GM12878 (cell line): ENCODE measurements around the gene RFXANK. TPM values are rescaled to one million over a fixed set of nuclear protein-coding genes. Genes with fewer than 3 reads are reported as not detected.

Experiments
- ATAC-seq: fragments of 200-7000 bp; cut with Tn5 transposase; 3 replicates; pipeline ENCODE4 v1.9.1; 2020; ENCODE audit warnings: mild to moderate bottlenecking, moderate library complexity
- BruUV-seq: library from RNA; stranded (reverse); fragments of 400-500 nt; replicated peaks from 2 replicates; lab custom pipeline; 2021; lab: Mats Ljungman, UMichigan
- CTCF ChIA-PET: fragments of 300-600 bp; sonication (Branson Sonifier 250); formaldehyde crosslinking; extraction: SDS; loops from one replicate; lab custom pipeline; 2021; ENCODE audit warnings: inconsistent platforms; lab: Yijun Ruan, JAX
- POLR2A ChIA-PET: fragments of 350-600 bp; formaldehyde crosslinking; extraction: SDS; loops from one replicate; lab custom pipeline; 2021; ENCODE audit warnings: inconsistent platforms; lab: Charles Lee
- RAD21 ChIA-PET: fragments of 300-600 bp; sonication (Branson Sonifier 250); formaldehyde crosslinking; loops from one replicate; lab custom pipeline; 2023; ENCODE audit warnings: antibody characterized with exemption; ENCODE audit not compliant: unreplicated experiment; lab: Charles Lee
- SMC1A ChIA-PET: fragments of 300-600 bp; sonication (Branson Sonifier 250); formaldehyde crosslinking; loops from one replicate; lab custom pipeline; 2023; ENCODE audit not compliant: unreplicated experiment, uncharacterized antibody; lab: Charles Lee
- DNase-seq: peaks from one replicate; pipeline ENCODE4 v3.0.0-alpha.2; 2011; ENCODE audit warnings: low read depth, low spot score
- FAIRE-seq: peaks from 3 replicates; lab custom pipeline; 2011; peaks lifted over from hg19 to GRCh38; lab: Jason Lieb, UNC
- H2AFZ ChIP-seq: 2 replicates; pipeline ENCODE4 v1.6.0; 2011; ENCODE audit warnings: low read depth, low read length, control low read depth; ENCODE audit not compliant: control insufficient read depth
- H3K27ac ChIP-seq: 2 replicates; pipeline ENCODE4 v1.5.1; 2011; ENCODE audit warnings: control low read depth; ENCODE audit not compliant: control insufficient read depth, insufficient read depth
- H3K27me3 ChIP-seq, 2 experiments: replicated peaks in 1 of 2; 2 replicates each; pipeline versions ENCODE4 v1.6.0 to v1.6.1; 2011; ENCODE audit warnings: low read length in 1 of 2; ENCODE audit not compliant: control insufficient read depth in 2 of 2, insufficient read depth in 2 of 2
- H3K36me3 ChIP-seq, 2 experiments: 2 replicates each; pipeline ENCODE4 v1.5.1; 2011; ENCODE audit warnings: low read length in 1 of 2; ENCODE audit not compliant: control insufficient read depth in 2 of 2, insufficient read depth in 2 of 2
- H3K4me1 ChIP-seq: 2 replicates; pipeline ENCODE4 v1.6.1; 2011; ENCODE audit warnings: mild to moderate bottlenecking, low read length, moderate library complexity, mixed read lengths; ENCODE audit not compliant: control insufficient read depth, insufficient read depth
- H3K4me2 ChIP-seq: 2 replicates; pipeline ENCODE4 v1.6.0; 2011; ENCODE audit warnings: control low read depth; ENCODE audit not compliant: control insufficient read depth, insufficient read depth
- H3K4me3 ChIP-seq: fragments of 200-600 bp; sonication (generic); 2 replicates; pipeline ENCODE4 v1.5.1; 2016
- H3K79me2 ChIP-seq: 2 replicates; pipeline ENCODE4 v1.6.0; 2011; ENCODE audit warnings: low read length; ENCODE audit not compliant: control insufficient read depth, insufficient read depth
- H3K9ac ChIP-seq: 2 replicates; pipeline ENCODE4 v1.8.0; 2011; ENCODE audit warnings: low read length, control low read depth, mixed read lengths; ENCODE audit not compliant: control insufficient read depth, insufficient read depth
- H3K9me3 ChIP-seq: replicated peaks from 3 replicates; pipeline ENCODE4 v1.5.1; 2011; ENCODE audit warnings: mild to moderate bottlenecking, low read length; ENCODE audit not compliant: control insufficient read depth, insufficient read depth
- H4K20me1 ChIP-seq: 2 replicates; pipeline ENCODE4 v1.6.0; 2011; ENCODE audit not compliant: control insufficient read depth, insufficient read depth
- ETV6 ChIP-seq, 2 experiments: fragments of 450-650 bp in 1 of 2; IDR thresholded peaks in 1 of 2; conservative IDR thresholded peaks in 1 of 2; 2 replicates each; pipeline ENCODE4 v1.6.1; 2014; ENCODE audit warnings: antibody characterized with exemption in 1 of 2, borderline replicate concordance in 1 of 2, low read depth in 1 of 2, mild to moderate bottlenecking in 1 of 2, moderate library complexity in 1 of 2
- ZBTB11 ChIP-seq: fragments of 450-650 bp; formaldehyde crosslinking; IDR thresholded peaks from 2 replicates; pipeline ENCODE4 v1.5.0; 2022; ENCODE audit warnings: mild to moderate bottlenecking, missing genetic modification characterization
- ZSCAN29 ChIP-seq: fragments of 450-650 bp; IDR thresholded peaks from 2 replicates; pipeline ENCODE4 v1.6.1; 2017; ENCODE audit warnings: mild to moderate bottlenecking, moderate library complexity
- WGBS: methylation state at CpG from one replicate; pipeline ENCODE4 v1.1.6; 2016; ENCODE audit warnings: low lambda C conversion rate; ENCODE audit not compliant: insufficient replicate concordance, insufficient coverage; ENCODE audit errors: missing lambda C conversion rate; 5-methylcytosine and 5-hydroxymethylcytosine counted together
- in situ Hi-C: fragments of 300-500 bp; cut with MboI; formaldehyde crosslinking; loops from 9 replicates; pipeline ENCODE4 v1.14.3; 2018; ENCODE audit warnings: mixed read lengths
- intact Hi-C: fragments of 100-400 bp; cut with micrococcal nuclease; formaldehyde crosslinking; loops from one replicate; pipeline ENCODE4 v1.14.2; 2022; ENCODE audit not compliant: unreplicated experiment
- polyA plus RNA-seq, 11 experiments: library from polyadenylated mRNA; depleted of rRNA in 4 of 11; unstranded in 6 of 11; stranded (reverse) in 5 of 11; fragments of >200 nt; fragmentation: Nextera tagmentation in 4 of 11; fragmentation: Illumina TruSeq in 1 of 11; extraction: Ambion mirVana in 4 of 11; extraction: Trizol in 1 of 11; gene quantifications; 1 replicate in 1 of 11; 2 replicates in 10 of 11; pipeline versions ENCODE4 v1.2.1 to v1.2.3, GENCODE V29; 2011 to 2016; ENCODE audit warnings: inconsistent platforms in 2 of 11, missing spikeins in 2 of 11, low read depth in 1 of 11
- total RNA-seq, 4 experiments: library from RNA; depleted of rRNA in 3 of 4; stranded (reverse); fragments of >200 nt in 3 of 4; fragmentation: Illumina TruSeq in 1 of 4; extraction: Trizol in 1 of 4; gene quantifications; 2 replicates each; pipeline versions ENCODE4 v1.2.1 to v1.2.3, GENCODE V29; 2013 to 2021

RFXANK gene
- total and polyA plus RNA-seq, 10 of the 15 experiments (the other 5 are each of a cell fraction or from before 2014, with no cell fraction given) = 70.8 to 125 (median 95.7) TPM

GRCh38 chr19:19181488-19181998, 10.5 kb upstream of the RFXANK start:
- in situ Hi-C loops = no loop called here
- H3K9ac ChIP-seq = no peak overlapping the region

More at GRCh38 chr19:19181488-19181998, 10.5 kb upstream of the RFXANK start:
- SMC1A ChIA-PET = no interaction called here
- intact Hi-C loops = no loop called here
- RAD21 ChIA-PET = no interaction called here
- 94% methylated on average over 9 of the region's 9 CpGs for WGBS
- no peak overlapping the region for H3K27ac ChIP-seq
- POLR2A ChIA-PET = interaction anchor here (0.5 kb wide), 1 partner anchor 12 kb away, joined by 4 read pairs; no protein-coding TSS in a partner anchor
- H2AFZ ChIP-seq = no peak overlapping the region
- TF ChIP-seq ZSCAN29 (no peak), ETV6 (conservative IDR thresholded peaks at IDR 0.05 in 1 of 2, IDR thresholded peaks at IDR 0.05 in 1 of 2; ENCODE audit: borderline replicate concordance in 1 of 2, low read depth in 1 of 2) (no peak), ZBTB11 (no peak)
- TF ChIP-seq, all 136 proteins: peak for 0
- Histone ChIP-seq H3K79me2 (no peaks in the 10 kb centered on the region), H3K4me3 (no peak overlapping the region), H4K20me1 (no peaks in the 10 kb centered on the region), H3K4me1 (no peaks in the 10 kb centered on the region), H3K9me3 (peaks cover 2% of the 10 kb centered on the region; the same call in 1 of the 3 replicates), H3K4me2 (no peak overlapping the region), H3K27me3 (no peaks in the 10 kb centered on the region), H3K36me3 (peaks cover 0 to 3% of the 10 kb centered on the region in 2 experiments; a peak in 2 of 4 replicates)
- no peak for FAIRE-seq
- ATAC-seq = no peak
- BruUV-seq = no TSS peak
- CTCF ChIA-PET = no interaction called here
- no peak for DNase-seq
